Right lobe of liver (tissue), 4 donors: ENCODE results near the gene BRD8.
"Not testable (repeated sequence)": the region's sequence is repeated elsewhere in the genome, so short reads cannot be mapped to it uniquely, and the experiment has no call there.

Experiments
- CTCF ChIP-seq, 4 donors: fragments of 200-600 bp in 3 of 4; fragments of 450-650 bp in 1 of 4; IDR thresholded peaks; one replicate each; pipeline versions ENCODE4 v1.5.1 to v1.8.0; 2016 to 2022; ENCODE audit warnings: antibody characterized with exemption in 4 of 4, mild to moderate bottlenecking in 2 of 4
- POLR2A ChIP-seq: fragments of 450-650 bp; IDR thresholded peaks from one replicate; pipeline ENCODE4 v1.6.1; 2017; ENCODE audit warnings: antibody characterized with exemption, mild to moderate bottlenecking
- donor health status: DM: no; HTN: no; CAD: no.
- donor health status: DM: no; HTN: no; CAD: no.
- donor health status: DM: no; HTN: yes; CAD: no.

- not testable (repeated sequence) for TF ChIP-seq CTCF (IDR thresholded peaks at IDR 0.05); POLR2A
Measured at GRCh38 chr5:138143578-138143977, 34.9 kb downstream of the BRD8 start.
